Liver (tissue), 9 donors: ENCODE results near the gene COL6A3. TPM values are rescaled to one million over a fixed set of nuclear protein-coding genes. Genes with fewer than 3 reads are reported as not detected.

Source experiments
- DNase-seq: peaks from one replicate; pipeline ENCODE4 v3.0.0-alpha.2; 2017; ENCODE audit warnings: low spot score
- H3K27ac ChIP-seq, 2 donors: one replicate each; pipeline ENCODE4 v1.7.0; 2013; ENCODE audit warnings: inconsistent platforms in 2 of 2, low read length in 2 of 2, control low read depth in 1 of 2, low read depth in 1 of 2, mild to moderate bottlenecking in 1 of 2
- H3K27me3 ChIP-seq, 4 donors: one replicate each; pipeline versions ENCODE4 v1.6.1 to v1.7.0; 2013; ENCODE audit warnings: low read length in 3 of 4, inconsistent platforms in 1 of 4, mild to moderate bottlenecking in 1 of 4, moderate library complexity in 1 of 4; ENCODE audit not compliant: control insufficient read depth in 4 of 4, insufficient read depth in 4 of 4
- H3K36me3 ChIP-seq, 4 donors: one replicate each; pipeline versions ENCODE4 v1.6.1 to v1.7.0; 2013; ENCODE audit warnings: low read length in 3 of 4, mild to moderate bottlenecking in 3 of 4, low read depth in 1 of 4, moderate library complexity in 1 of 4; ENCODE audit not compliant: control insufficient read depth in 4 of 4, insufficient read depth in 3 of 4
- H3K4me1 ChIP-seq, 4 donors: one replicate each; pipeline versions ENCODE4 v1.6.1 to v1.7.0; 2013; ENCODE audit warnings: low read length in 3 of 4, mild to moderate bottlenecking in 3 of 4, moderate library complexity in 1 of 4; ENCODE audit not compliant: control insufficient read depth in 4 of 4, insufficient read depth in 4 of 4
- H3K4me3 ChIP-seq, 3 donors: one replicate each; pipeline versions ENCODE4 v1.6.1 to v1.7.0; 2013; ENCODE audit warnings: low read length in 3 of 3, control low read depth in 1 of 3, low read depth in 1 of 3, mild to moderate bottlenecking in 1 of 3
- H3K9ac ChIP-seq, 2 donors: one replicate each; pipeline ENCODE4 v1.7.0; 2013; ENCODE audit warnings: low read length in 2 of 2, mild to moderate bottlenecking in 2 of 2, moderate library complexity in 2 of 2, control low read depth in 1 of 2, low read depth in 1 of 2
- H3K9me3 ChIP-seq, 4 donors: one replicate each; pipeline versions ENCODE4 v1.6.1 to v1.7.0; 2013; ENCODE audit warnings: low read length in 3 of 4; ENCODE audit not compliant: control insufficient read depth in 4 of 4
- ATF3 ChIP-seq: IDR thresholded peaks from 2 replicates; pipeline ENCODE4 v1.6.1; 2016; ENCODE audit warnings: antibody characterized with exemption
- CTCF ChIP-seq: fragments of 150-350 bp; IDR thresholded peaks from 2 replicates; pipeline ENCODE4 v1.5.1; 2017; ENCODE audit warnings: improper control_type of control experiment, low read depth, low read length; ENCODE audit not compliant: missing input control
- FOXA2 ChIP-seq: IDR thresholded peaks from 2 replicates; pipeline ENCODE4 v1.6.1; 2016; ENCODE audit warnings: antibody characterized with exemption
- GABPA ChIP-seq, 2 donors: IDR thresholded peaks in 1 of 2; conservative IDR thresholded peaks in 1 of 2; 2 replicates each; pipeline ENCODE4 v1.6.1; 2016; ENCODE audit warnings: antibody characterized with exemption in 2 of 2, mild to moderate bottlenecking in 1 of 2, moderate library complexity in 1 of 2
- HNF4A ChIP-seq, 2 donors: conservative IDR thresholded peaks; 2 replicates each; pipeline ENCODE4 v1.6.1; 2016; ENCODE audit warnings: antibody characterized with exemption in 2 of 2, mild to moderate bottlenecking in 2 of 2
- JUND ChIP-seq, 2 donors: IDR thresholded peaks; 2 replicates each; pipeline ENCODE4 v1.6.1; 2016; ENCODE audit warnings: antibody characterized with exemption in 2 of 2
- MAX ChIP-seq: IDR thresholded peaks from 2 replicates; pipeline ENCODE4 v1.6.1; 2016; ENCODE audit warnings: antibody characterized with exemption
- NR2F2 ChIP-seq: IDR thresholded peaks from 2 replicates; pipeline ENCODE4 v1.6.1; 2016; ENCODE audit warnings: antibody characterized with exemption
- RAD21 ChIP-seq, 2 donors: IDR thresholded peaks; 2 replicates each; pipeline ENCODE4 v1.6.1; 2016; ENCODE audit warnings: antibody characterized with exemption in 2 of 2, mild to moderate bottlenecking in 2 of 2
- REST ChIP-seq: IDR thresholded peaks from 2 replicates; pipeline ENCODE4 v1.6.1; 2016; ENCODE audit warnings: antibody characterized with exemption, mild to moderate bottlenecking
- SP1 ChIP-seq: IDR thresholded peaks from 2 replicates; pipeline ENCODE4 v1.6.1; 2018; ENCODE audit warnings: antibody characterized with exemption, mild to moderate bottlenecking
- TAF1 ChIP-seq: conservative IDR thresholded peaks from 2 replicates; pipeline ENCODE4 v1.6.1; 2016; ENCODE audit warnings: antibody characterized with exemption, mild to moderate bottlenecking
- YY1 ChIP-seq: IDR thresholded peaks from 2 replicates; pipeline ENCODE4 v1.6.1; 2016; ENCODE audit warnings: antibody characterized with exemption, mild to moderate bottlenecking
- ZBTB33 ChIP-seq: IDR thresholded peaks from 2 replicates; pipeline ENCODE4 v1.6.1; 2016; ENCODE audit warnings: antibody characterized with exemption
- WGBS: extraction: QIAGEN DNeasy Blood & Tissue Kit; methylation state at CpG from one replicate; pipeline ENCODE4 v1.1.7; 2013; 5-methylcytosine and 5-hydroxymethylcytosine counted together
- polyA plus RNA-seq, 2 donors: library from polyadenylated mRNA; stranded (reverse) in 1 of 2; unstranded in 1 of 2; fragments of 200-250 nt in 1 of 2; fragments of >200 nt in 1 of 2; fragmentation: Nextera tagmentation in 1 of 2; extraction: Ambion mirVana in 1 of 2; gene quantifications; one replicate each; pipeline versions ENCODE4 v1.2.1 to v1.2.3, GENCODE V29; 2013 to 2015
- total RNA-seq, 2 donors: library from RNA; depleted of rRNA; stranded (reverse); fragments of >200 nt; gene quantifications; one replicate each; pipeline ENCODE4 v1.2.3, GENCODE V29; 2014
- donor health status: healthy.
- donor health status: healthy.
- donor health status: healthy.
- donor health status: healthy.
- donor health status: healthy.

Gene COL6A3
- total and polyA plus RNA-seq, 4 donors = 1.7 to 28.7 (median 17.5) TPM

- TF ChIP-seq REST (no peak), RAD21 (IDR thresholded peaks at IDR 0.05) (no peak)
Observed at GRCh38 chr2:237457388-237457941, 43.5 kb upstream of the COL6A3 start (continued).

GRCh38 chr2:237456200-237456843 is 42.4 kb upstream of the COL6A3 start:
- Histone ChIP-seq H3K4me1 (no peaks in the 10 kb centered on the region), H3K27ac (no peak overlapping the region), H3K9ac (no peak overlapping the region), H3K36me3 (no peaks in the 10 kb centered on the region), H3K4me3 (no peak overlapping the region), H3K27me3 (no peaks in the 10 kb centered on the region), H3K9me3 (no peaks in the 10 kb centered on the region)
- no peak for DNase-seq
- TF ChIP-seq GABPA (IDR thresholded peaks at IDR 0.05 in 1 of 2, conservative IDR thresholded peaks at IDR 0.05 in 1 of 2) = no peak
- 77% methylated on average over 11 of the region's 11 CpGs for WGBS

- no peak for TF ChIP-seq SP1
- no peak for TF ChIP-seq ZBTB33
- WGBS = 78% methylated on average over 5 of the region's 5 CpGs
- no peaks in the 10 kb centered on the region for H3K36me3 ChIP-seq
- DNase-seq = no peak
- H3K9me3 ChIP-seq = no peaks in the 10 kb centered on the region
- H3K4me3 ChIP-seq = no peak overlapping the region
- no peaks in the 10 kb centered on the region for H3K27me3 ChIP-seq
- H3K9ac ChIP-seq = no peak overlapping the region
- no peak overlapping the region for H3K27ac ChIP-seq
- H3K4me1 ChIP-seq = no peaks in the 10 kb centered on the region
Observed at GRCh38 chr2:237455764-237456163, 41.8 kb upstream of the COL6A3 start.

GRCh38 chr2:237453671-237454070 is 39.7 kb upstream of the COL6A3 start:
- Histone ChIP-seq H3K36me3 (no peaks in the 10 kb centered on the region), H3K9ac (no peak overlapping the region), H3K27ac (no peak overlapping the region), H3K27me3 (peaks cover 0 to 3% (median 0%) of the 10 kb centered on the region in 4 donors), H3K4me3 (no peak overlapping the region), H3K9me3 (no peaks in the 10 kb centered on the region), H3K4me1 (no peaks in the 10 kb centered on the region)
- WGBS = 82% methylated on average over 3 of the region's 3 CpGs
- no peak for DNase-seq
- no peak for TF ChIP-seq FOXA2
- no peak for TF ChIP-seq ZBTB33
- no peak for TF ChIP-seq JUND (IDR thresholded peaks at IDR 0.05)
- no peak for TF ChIP-seq CTCF
- no peak for TF ChIP-seq RAD21 (IDR thresholded peaks at IDR 0.05)
- TF ChIP-seq ATF3 = no peak
- TF ChIP-seq MAX = no peak
- no peak for TF ChIP-seq GABPA (IDR thresholded peaks at IDR 0.05 in 1 of 2, conservative IDR thresholded peaks at IDR 0.05 in 1 of 2)
- no peak for TF ChIP-seq TAF1
- TF ChIP-seq NR2F2 = no peak
- TF ChIP-seq HNF4A (conservative IDR thresholded peaks at IDR 0.05) = no peak
- no peak for TF ChIP-seq YY1
